Measurements from ENCODE around the gene IL11.

IL11 gene

DNA sequence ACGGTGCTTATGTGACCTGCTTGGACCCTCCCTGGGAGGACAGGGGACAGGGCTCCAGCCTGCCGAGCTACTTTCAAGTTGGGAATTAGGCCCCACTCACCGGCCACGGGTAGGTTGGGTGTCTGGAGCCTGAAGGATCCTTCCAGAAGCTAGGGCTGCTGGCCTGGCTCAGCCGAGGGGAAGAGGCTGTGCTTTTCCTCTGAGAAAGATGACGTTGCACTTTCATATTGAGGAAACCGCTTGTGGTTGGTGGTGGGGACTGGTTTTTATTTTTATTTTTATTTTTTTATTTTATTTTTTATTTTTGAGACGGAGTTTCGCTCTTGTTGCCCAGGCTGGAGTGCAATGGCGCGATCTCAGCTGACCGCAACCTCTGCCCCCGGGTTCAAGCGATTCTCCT, 45.1 kb downstream of the IL11 start, which contains the start of gene TMEM150B:
TMEM150B (minus strand) TSS at position 170 of the 400 bp plus-strand sequence. CDS start 4,305 bp downstream, outside the sequence.
- intact Hi-C loops (cut with DNase I; ENCODE audit: low total_unique reads): no loop called here

DNA sequence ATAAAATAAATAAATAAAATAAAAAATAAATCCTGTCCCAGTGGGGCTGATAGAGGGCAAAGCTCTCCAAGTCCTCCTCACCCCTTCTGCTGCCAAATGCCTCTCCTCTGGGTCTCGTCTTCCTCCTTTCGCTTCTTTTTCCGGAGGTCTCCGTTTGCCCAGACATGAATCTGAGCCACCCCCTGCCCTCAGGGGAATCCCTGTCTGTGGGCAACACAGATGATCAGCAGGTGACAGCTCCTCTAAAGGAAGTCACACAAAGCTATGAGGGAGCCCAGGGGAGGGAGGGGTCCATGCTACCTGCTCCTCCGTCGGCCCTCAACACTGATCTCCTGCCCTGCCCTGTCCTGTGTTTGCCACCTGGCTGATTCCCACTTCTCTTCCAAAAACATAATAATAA, 45.6 kb downstream of the IL11 start:
- no peaks in the 10 kb centered on the region for H3K9me3 ChIP-seq
- peaks cover 0 to 8% (median 1%) of the 10 kb centered on the region in 4 donors for H3K4me1 ChIP-seq
- intact Hi-C loops (cut with DNase I; ENCODE audit: low total_unique reads): no loop called here
- peaks cover 0 to 44% of the 10 kb centered on the region in 2 donors for H3K27me3 ChIP-seq
- no peaks in the 10 kb centered on the region for H3K36me3 ChIP-seq
- no peak overlapping the region for H3K27ac ChIP-seq
- no peak for DNase-seq
- H3K4me3 ChIP-seq: no peak overlapping the region
- TF ChIP-seq, protein P1, sequence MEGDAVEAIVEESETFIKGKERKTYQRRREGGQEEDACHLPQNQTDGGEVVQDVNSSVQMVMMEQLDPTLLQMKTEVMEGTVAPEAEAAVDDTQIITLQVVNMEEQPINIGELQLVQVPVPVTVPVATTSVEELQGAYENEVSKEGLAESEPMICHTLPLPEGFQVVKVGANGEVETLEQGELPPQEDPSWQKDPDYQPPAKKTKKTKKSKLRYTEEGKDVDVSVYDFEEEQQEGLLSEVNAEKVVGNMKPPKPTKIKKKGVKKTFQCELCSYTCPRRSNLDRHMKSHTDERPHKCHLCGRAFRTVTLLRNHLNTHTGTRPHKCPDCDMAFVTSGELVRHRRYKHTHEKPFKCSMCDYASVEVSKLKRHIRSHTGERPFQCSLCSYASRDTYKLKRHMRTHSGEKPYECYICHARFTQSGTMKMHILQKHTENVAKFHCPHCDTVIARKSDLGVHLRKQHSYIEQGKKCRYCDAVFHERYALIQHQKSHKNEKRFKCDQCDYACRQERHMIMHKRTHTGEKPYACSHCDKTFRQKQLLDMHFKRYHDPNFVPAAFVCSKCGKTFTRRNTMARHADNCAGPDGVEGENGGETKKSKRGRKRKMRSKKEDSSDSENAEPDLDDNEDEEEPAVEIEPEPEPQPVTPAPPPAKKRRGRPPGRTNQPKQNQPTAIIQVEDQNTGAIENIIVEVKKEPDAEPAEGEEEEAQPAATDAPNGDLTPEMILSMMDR (IDR thresholded peaks at IDR 0.05): no peak

More for the DNA sequence above, 45.1 kb downstream of the IL11 start, which contains the start of gene TMEM150B:
- H3K27ac ChIP-seq: no peak within 1 kb of the TSS
- H3K4me3 ChIP-seq: no peak within 1 kb of the TSS
- TF ChIP-seq, protein P1 (IDR thresholded peaks at IDR 0.05): no peak
- H3K9me3 ChIP-seq: no peaks in the 10 kb centered on the region
- H3K36me3 ChIP-seq: no peaks in the 10 kb centered on the region
- DNase-seq: no peak
- peaks cover 0 to 40% of the 10 kb centered on the region in 2 donors for H3K27me3 ChIP-seq
- peaks cover 0 to 8% (median 1%) of the 10 kb centered on the region in 4 donors for H3K4me1 ChIP-seq

DNA sequence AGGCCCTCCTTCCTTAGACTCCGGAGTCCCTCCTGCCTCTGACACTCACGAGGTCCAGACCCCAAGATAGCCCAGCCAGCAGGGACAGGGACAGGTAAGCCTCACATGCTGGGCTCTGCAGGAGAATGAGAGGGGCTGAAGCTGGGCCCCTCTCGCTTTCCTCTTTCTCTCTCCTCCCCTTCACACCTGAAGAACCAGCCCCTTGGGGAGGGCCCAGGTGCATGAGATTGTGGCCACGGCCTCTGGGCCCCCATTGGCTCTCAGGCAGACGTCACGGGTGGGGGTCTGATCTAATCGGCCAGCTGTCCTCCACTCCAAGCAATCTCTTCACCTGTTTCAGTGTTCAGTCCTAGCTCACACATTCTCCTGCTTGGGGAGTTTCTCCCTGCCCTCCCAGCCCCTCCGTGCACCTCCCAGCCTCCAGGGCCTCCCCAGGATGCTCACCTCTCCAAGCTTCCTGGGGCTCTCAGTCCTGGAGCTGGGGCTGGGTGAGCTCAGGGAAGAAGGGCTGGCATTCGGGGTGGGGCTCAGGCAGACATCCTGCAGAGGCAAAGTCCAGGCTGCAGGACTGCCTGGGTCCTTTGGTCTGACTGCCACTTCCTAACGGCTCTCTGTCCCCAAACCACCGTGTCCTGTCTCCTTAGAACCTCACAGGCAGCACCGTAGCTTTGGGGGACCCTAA, 47.9 kb downstream of the IL11 start:
- no peaks in the 10 kb centered on the region for H3K36me3 ChIP-seq
- H3K4me3 ChIP-seq: no peak overlapping the region
- H3K27me3 ChIP-seq: peaks cover 0 to 44% of the 10 kb centered on the region in 2 donors
- no peak overlapping the region for H3K27ac ChIP-seq
- H3K9me3 ChIP-seq: no peaks in the 10 kb centered on the region
- no peak for DNase-seq
- TF ChIP-seq, protein P1 (IDR thresholded peaks at IDR 0.05): no peak
- intact Hi-C loops (cut with DNase I; ENCODE audit: low total_unique reads): no loop called here
- peaks cover 0 to 3% (median 0%) of the 10 kb centered on the region in 4 donors for H3K4me1 ChIP-seq

DNA sequence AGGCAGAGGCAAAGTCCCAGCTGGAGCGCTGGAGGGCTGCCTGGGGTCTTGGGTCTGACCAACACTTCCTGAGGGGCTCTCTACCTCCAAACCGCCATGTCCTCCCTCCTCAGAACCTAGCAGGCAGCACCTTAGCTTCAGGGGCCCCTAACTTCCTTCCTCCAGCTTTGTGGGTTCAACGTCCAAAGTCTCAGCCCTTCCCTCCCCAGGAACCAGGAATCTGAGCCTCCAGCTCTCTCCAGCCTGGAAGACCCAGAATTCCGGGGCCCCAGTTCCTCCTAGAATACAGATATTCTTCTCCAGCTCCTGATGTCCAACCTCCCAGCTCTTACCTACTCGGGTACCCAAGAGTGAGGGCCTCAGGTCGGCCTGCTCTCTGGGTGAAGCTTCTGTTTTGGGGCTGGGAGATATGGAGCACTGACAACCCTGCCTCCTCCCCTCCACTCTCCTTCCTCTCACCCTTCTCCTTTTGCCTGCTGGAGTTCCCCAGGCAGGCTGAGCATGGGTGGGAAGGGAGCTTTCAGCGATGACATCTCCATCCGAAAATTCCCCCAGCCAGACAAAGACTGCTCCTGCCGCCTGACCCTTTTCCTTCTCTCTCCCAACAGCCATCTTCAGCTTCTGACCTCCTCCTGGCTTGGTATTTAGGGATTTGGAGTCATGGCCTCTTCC, 48.7 kb downstream of the IL11 start:
- H3K4me3 ChIP-seq: no peak overlapping the region
- no peaks in the 10 kb centered on the region for H3K36me3 ChIP-seq
- intact Hi-C loops (cut with DNase I; ENCODE audit: low total_unique reads): no loop called here
- TF ChIP-seq, protein P1 (IDR thresholded peaks at IDR 0.05): no peak
- no peak for DNase-seq
- H3K27ac ChIP-seq: no peak overlapping the region
- peaks cover 0 to 44% of the 10 kb centered on the region in 2 donors for H3K27me3 ChIP-seq
- no peaks in the 10 kb centered on the region for H3K4me1 ChIP-seq
- no peaks in the 10 kb centered on the region for H3K9me3 ChIP-seq

DNA sequence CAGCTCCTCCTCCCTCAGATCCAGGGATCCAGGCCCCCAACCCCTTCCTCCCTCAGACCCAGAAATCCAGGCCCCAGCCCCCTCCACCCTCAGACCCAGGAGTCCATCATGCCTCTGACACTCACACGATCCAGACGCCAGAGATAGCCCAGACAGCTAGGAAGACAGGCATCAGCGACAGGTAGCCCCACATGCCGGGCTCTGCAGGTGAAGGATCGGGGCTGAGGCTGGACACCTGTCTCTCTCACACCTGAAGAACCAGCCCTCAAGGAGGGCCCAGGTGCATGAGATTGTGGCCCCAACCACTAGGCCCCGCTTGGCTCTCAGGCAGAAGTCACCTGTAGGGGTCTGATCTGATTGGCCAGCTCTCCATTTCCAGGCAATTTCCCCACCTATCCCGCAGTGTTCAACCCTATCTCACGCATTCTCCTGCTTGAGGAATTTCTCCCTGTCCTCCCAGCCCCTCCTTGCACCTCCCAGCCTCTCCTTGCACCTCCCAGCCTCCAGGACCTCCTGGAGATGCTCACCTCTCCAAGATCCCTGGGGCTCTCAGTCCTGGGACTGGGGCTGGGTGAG, 49.3 kb downstream of the IL11 start:
- Histone ChIP-seq H3K9me3 (no peaks in the 10 kb centered on the region), H3K4me1 (no peaks in the 10 kb centered on the region), H3K27ac (no peak overlapping the region), H3K4me3 (no peak overlapping the region), H3K36me3 (no peaks in the 10 kb centered on the region), H3K27me3 (peaks cover 0 to 44% of the 10 kb centered on the region in 2 donors)
- intact Hi-C loops (cut with DNase I; ENCODE audit: low total_unique reads): no loop called here
- TF ChIP-seq, protein P1 (IDR thresholded peaks at IDR 0.05): no peak
- no peak for DNase-seq

All from tibial artery (tissue), 4 donors.